DOHH2 (cell line): ENCODE measurements around the gene PMF1.

Source experiments
- CTCF ChIP-seq: fragments of 200-600 bp; sonication (generic); IDR thresholded peaks from one replicate; pipeline ENCODE4 v1.5.1; 2014; ENCODE audit warnings: antibody characterized with exemption, mild to moderate bottlenecking, low read depth, low read length; ENCODE audit not compliant: poor library complexity, severe bottlenecking
- EZH2phosphoT487 ChIP-seq: fragments of 200-600 bp; sonication (generic); IDR thresholded peaks from 2 replicates; pipeline ENCODE4 v1.6.1; 2017; ENCODE audit warnings: borderline replicate concordance, mild to moderate bottlenecking, antibody characterized with exemption, low read length, moderate library complexity, mixed read lengths

- TF ChIP-seq CTCF (no peak), EZH2phosphoT487 (no peak)
Measured at GRCh38 chr1:156203331-156203730, 9.5 kb upstream of the PMF1 start.
